ENCODE measurements around the gene CELF2.

- TF ChIP-seq EZH2 (IDR thresholded peaks at IDR 0.05; ENCODE audit: borderline replicate concordance, insufficient read depth, low read length, poor library complexity, severe bottlenecking) (no peak), CTCF (IDR thresholded peaks at IDR 0.05; ENCODE audit: poor library complexity, severe bottlenecking) (no peak), EP300 (conservative IDR thresholded peaks at IDR 0.05; ENCODE audit: poor library complexity, severe bottlenecking) (no peak), SMC3 (conservative IDR thresholded peaks at IDR 0.05; ENCODE audit: poor library complexity) (no peak), TAF1 (IDR thresholded peaks at IDR 0.05; ENCODE audit: low read depth) (no peak), REST (IDR thresholded peaks at IDR 0.05; ENCODE audit: borderline replicate concordance) (no peak), POLR2AphosphoS5 (IDR thresholded peaks at IDR 0.05) (no peak), RAD21 (conservative IDR thresholded peaks at IDR 0.05) (no peak)
Observed at GRCh38 chr10:11286261-11286852, 268.7 kb downstream of the CELF2 start.
